Endothelial cell of umbilical vein (primary cell): ENCODE measurements around the gene ACVR2A. TPM values are rescaled to one million over a fixed set of nuclear protein-coding genes. Genes with fewer than 3 reads are reported as not detected.

ENCODE experiments used
- BruUV-seq: library from RNA; stranded (reverse); fragments of 400-500 nt; replicated peaks from 2 replicates; lab custom pipeline; 2021; lab: Mats Ljungman, UMichigan
- CTCF ChIA-PET: fragments of 300-600, 350-600 bp; sonication (Branson Sonifier 250); formaldehyde crosslinking; loops from one replicate; lab custom pipeline; 2021; ENCODE audit warnings: antibody characterized with exemption, inconsistent platforms; lab: Charles Lee
- POLR2A ChIA-PET: fragments of 300-600, 350-600 bp; sonication (Branson Sonifier 250); formaldehyde crosslinking; loops from one replicate; lab custom pipeline; 2021; ENCODE audit warnings: antibody characterized with exemption, inconsistent platforms; lab: Charles Lee
- DNase-seq: peaks from one replicate; pipeline ENCODE4 v3.0.0-alpha.2; 2011; ENCODE audit warnings: low read depth, low spot score
- FAIRE-seq: peaks from 2 replicates; lab custom pipeline; 2011; peaks lifted over from hg19 to GRCh38; lab: Jason Lieb, UNC
- H2AFZ ChIP-seq: 2 replicates; pipeline ENCODE4 v1.6.0; 2012; ENCODE audit warnings: low read depth, low read length, control low read depth, inconsistent platforms
- H3K27ac ChIP-seq: 2 replicates; pipeline ENCODE4 v1.5.1; 2011; ENCODE audit warnings: low read depth, mild to moderate bottlenecking, control low read depth, low read length, moderate library complexity; ENCODE audit not compliant: insufficient read depth
- H3K27me3 ChIP-seq, 2 experiments: 2 replicates each; pipeline versions ENCODE4 v1.6.0 to v1.6.1; 2011; ENCODE audit warnings: low read length in 2 of 2, mixed read lengths in 1 of 2; ENCODE audit not compliant: control insufficient read depth in 2 of 2, insufficient read depth in 2 of 2
- H3K36me3 ChIP-seq, 2 experiments: 2 replicates in 1 of 2; 3 replicates in 1 of 2; pipeline ENCODE4 v1.5.1; 2011; ENCODE audit warnings: low read length in 2 of 2, mild to moderate bottlenecking in 1 of 2, moderate library complexity in 1 of 2; ENCODE audit not compliant: control insufficient read depth in 2 of 2, insufficient read depth in 2 of 2; ENCODE audit errors: extremely low read depth in 1 of 2
- H3K4me1 ChIP-seq: 3 replicates; pipeline ENCODE4 v1.5.1; 2011; ENCODE audit warnings: mild to moderate bottlenecking, low read length; ENCODE audit not compliant: control insufficient read depth, insufficient read depth; ENCODE audit errors: extremely low read depth
- H3K4me2 ChIP-seq: 2 replicates; pipeline ENCODE4 v1.6.1; 2011; ENCODE audit warnings: low read length, control low read depth, mixed read lengths; ENCODE audit not compliant: insufficient read depth
- H3K4me3 ChIP-seq, 3 experiments: fragments of 200-600 bp in 1 of 3; sonication (generic), shearing (Covaris generic) in 1 of 3; replicated peaks in 1 of 3; 2 replicates each; pipeline ENCODE4 v1.5.1; 2011 to 2016; ENCODE audit warnings: control low read depth in 3 of 3, low read length in 3 of 3, mild to moderate bottlenecking in 2 of 3, inconsistent platforms in 1 of 3, low read depth in 1 of 3, moderate library complexity in 1 of 3; ENCODE audit not compliant: insufficient read depth in 1 of 3
- H3K79me2 ChIP-seq: 2 replicates; pipeline ENCODE4 v1.6.0; 2012; ENCODE audit warnings: low read length, inconsistent platforms; ENCODE audit not compliant: control insufficient read depth, insufficient read depth
- H3K9ac ChIP-seq: replicated peaks from 2 replicates; pipeline ENCODE3; 2011; ENCODE audit warnings: low read length, control low read depth; ENCODE audit not compliant: insufficient read depth; ENCODE audit errors: extremely low read depth
- H3K9me1 ChIP-seq: replicated peaks from 3 replicates; pipeline ENCODE4 v1.6.0; 2011; ENCODE audit warnings: mild to moderate bottlenecking, low read length; ENCODE audit not compliant: control insufficient read depth, insufficient read depth; ENCODE audit errors: extremely low read depth
- H3K9me3 ChIP-seq: replicated peaks from 2 replicates; pipeline ENCODE4 v1.5.1; 2012; ENCODE audit warnings: low read length, inconsistent platforms; ENCODE audit not compliant: control insufficient read depth, insufficient read depth
- H4K20me1 ChIP-seq: replicated peaks from 2 replicates; pipeline ENCODE3; 2011; ENCODE audit warnings: mild to moderate bottlenecking, low read length; ENCODE audit not compliant: control insufficient read depth, insufficient read depth; ENCODE audit errors: extremely low read depth
- EZH2 ChIP-seq: IDR thresholded peaks from 2 replicates; pipeline ENCODE4 v1.6.1; 2012; ENCODE audit warnings: borderline replicate concordance, low read depth, mild to moderate bottlenecking, moderate library complexity, low read length, inconsistent platforms; ENCODE audit not compliant: severe bottlenecking
- FOS ChIP-seq: IDR thresholded peaks from 2 replicates; pipeline ENCODE4 v1.6.1; 2011; ENCODE audit warnings: mild to moderate bottlenecking, low read length, moderate library complexity, borderline replicate concordance; ENCODE audit not compliant: insufficient read depth
- GATA2 ChIP-seq: IDR thresholded peaks from 2 replicates; pipeline ENCODE4 v1.7.0; 2011; ENCODE audit warnings: low read depth, mild to moderate bottlenecking, moderate library complexity, mixed read lengths, low read length; ENCODE audit not compliant: insufficient read length, insufficient read depth
- JUN ChIP-seq: IDR thresholded peaks from 2 replicates; pipeline ENCODE4 v1.6.1; 2011; ENCODE audit warnings: borderline replicate concordance, low read depth; ENCODE audit not compliant: insufficient read length, insufficient read depth
- MAX ChIP-seq: IDR thresholded peaks from 2 replicates; pipeline ENCODE4 v1.6.1; 2011; ENCODE audit not compliant: insufficient read depth, insufficient read length
- MYC ChIP-seq: IDR thresholded peaks from one replicate; pipeline ENCODE4 v1.6.1; 2011; ENCODE audit warnings: mild to moderate bottlenecking, low read depth, low read length
- POLR2A ChIP-seq: IDR thresholded peaks from 2 replicates; pipeline ENCODE4 v1.6.1; 2012; ENCODE audit warnings: low read depth, mild to moderate bottlenecking, control low read depth, low read length
- POLR2AphosphoS5 ChIP-seq: IDR thresholded peaks from 2 replicates; pipeline ENCODE4 v1.6.1; 2012; ENCODE audit warnings: low read depth, mild to moderate bottlenecking, control low read depth, low read length, moderate library complexity; ENCODE audit not compliant: insufficient read depth
- dilution Hi-C: fragments of 300-500 bp; cut with MboI; formaldehyde crosslinking; loops from one replicate; pipeline ENCODE4 v1.15.0; 2019; ENCODE audit warnings: low sequenced_read_pairs; ENCODE audit not compliant: extremely low pct_ligation_motif_present
- intact Hi-C: fragments of 100-400 bp; cut with micrococcal nuclease; formaldehyde crosslinking; loops from one replicate; pipeline ENCODE4 v1.10.0; 2022
- polyA plus RNA-seq, 4 experiments: library from polyadenylated mRNA; depleted of rRNA in 3 of 4; stranded (reverse) in 3 of 4; unstranded in 1 of 4; fragments of >200 nt; gene quantifications; 2 replicates each; pipeline versions ENCODE4 v1.2.1 to v1.2.3, GENCODE V29; 2011 to 2012; ENCODE audit warnings: missing spikeins in 1 of 4
- total RNA-seq: library from RNA; stranded (reverse); gene quantifications from 2 replicates; pipeline ENCODE4 v1.2.3, GENCODE V29; 2021
- TF ChIP-seq, protein P1 (sequence below), 2 donors: IDR thresholded peaks; 1 replicate in 1 of 2; 2 replicates in 1 of 2; pipeline ENCODE4 v1.5.1; 2011; ENCODE audit warnings: low read length in 2 of 2, mild to moderate bottlenecking in 2 of 2, moderate library complexity in 2 of 2, control low read depth in 1 of 2, inconsistent platforms in 1 of 2, low read depth in 1 of 2; ENCODE audit not compliant: insufficient read depth in 1 of 2; ENCODE audit errors: extremely low read depth in 1 of 2

ACVR2A gene
- total and polyA plus RNA-seq, 2 donors (not counting 3 experiments of a cell fraction or from before 2014, with no cell fraction given): 1.7 to 7.9 TPM

DNA sequence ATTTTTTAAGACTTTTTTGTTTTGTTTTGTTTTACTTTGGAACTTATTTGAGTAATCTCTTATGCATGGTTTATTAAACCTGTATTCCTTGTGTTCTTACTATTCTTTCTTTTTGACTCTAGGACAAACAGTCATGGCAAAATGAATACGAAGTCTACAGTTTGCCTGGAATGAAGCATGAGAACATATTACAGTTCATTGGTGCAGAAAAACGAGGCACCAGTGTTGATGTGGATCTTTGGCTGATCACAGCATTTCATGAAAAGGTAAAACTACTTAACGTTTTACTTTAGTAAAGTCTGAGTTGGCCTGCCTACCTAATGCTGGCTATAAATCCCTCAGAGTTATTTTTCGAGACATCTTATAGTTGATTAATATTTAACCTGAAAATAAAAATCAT lies 72.3 kb downstream of the ACVR2A start:
- POLR2A ChIA-PET: no interaction called here
- dilution Hi-C loops: no loop called here
- no peak for DNase-seq

GRCh38 chr2:147923846-147924245 lies 79.0 kb downstream of the ACVR2A start:
- Histone ChIP-seq H3K27ac (no peak overlapping the region), H3K4me2 (no peak overlapping the region), H2AFZ (no peak overlapping the region), H3K4me3 (no peak overlapping the region), H3K9me3 (no peaks in the 10 kb centered on the region), H3K36me3 (no peaks in the 10 kb centered on the region), H3K27me3 (no peaks in the 10 kb centered on the region), H3K9ac (no peak overlapping the region), H3K79me2 (no peaks in the 10 kb centered on the region), H3K4me1 (no peaks in the 10 kb centered on the region), H4K20me1 (no peaks in the 10 kb centered on the region), H3K9me1 (no peaks in the 10 kb centered on the region)
- no peak for FAIRE-seq
- DNase-seq: no peak
- dilution Hi-C loops: no loop called here
- POLR2A ChIA-PET: no interaction called here
- intact Hi-C loops: no loop called here
- BruUV-seq: no TSS peak
- CTCF ChIA-PET: no interaction called here
- TF ChIP-seq GATA2 (no peak), FOS (no peak), MYC (no peak), MAX (no peak), POLR2A (no peak), JUN (no peak), EZH2 (no peak), POLR2AphosphoS5 (no peak)
- TF ChIP-seq, protein P1, sequence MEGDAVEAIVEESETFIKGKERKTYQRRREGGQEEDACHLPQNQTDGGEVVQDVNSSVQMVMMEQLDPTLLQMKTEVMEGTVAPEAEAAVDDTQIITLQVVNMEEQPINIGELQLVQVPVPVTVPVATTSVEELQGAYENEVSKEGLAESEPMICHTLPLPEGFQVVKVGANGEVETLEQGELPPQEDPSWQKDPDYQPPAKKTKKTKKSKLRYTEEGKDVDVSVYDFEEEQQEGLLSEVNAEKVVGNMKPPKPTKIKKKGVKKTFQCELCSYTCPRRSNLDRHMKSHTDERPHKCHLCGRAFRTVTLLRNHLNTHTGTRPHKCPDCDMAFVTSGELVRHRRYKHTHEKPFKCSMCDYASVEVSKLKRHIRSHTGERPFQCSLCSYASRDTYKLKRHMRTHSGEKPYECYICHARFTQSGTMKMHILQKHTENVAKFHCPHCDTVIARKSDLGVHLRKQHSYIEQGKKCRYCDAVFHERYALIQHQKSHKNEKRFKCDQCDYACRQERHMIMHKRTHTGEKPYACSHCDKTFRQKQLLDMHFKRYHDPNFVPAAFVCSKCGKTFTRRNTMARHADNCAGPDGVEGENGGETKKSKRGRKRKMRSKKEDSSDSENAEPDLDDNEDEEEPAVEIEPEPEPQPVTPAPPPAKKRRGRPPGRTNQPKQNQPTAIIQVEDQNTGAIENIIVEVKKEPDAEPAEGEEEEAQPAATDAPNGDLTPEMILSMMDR (IDR thresholded peaks at IDR 0.05; ENCODE audit: extremely low read depth in 1 of 2, insufficient read depth in 1 of 2, low read depth in 1 of 2, low read length in 2 of 2): no peak

More for the DNA sequence above, 72.3 kb downstream of the ACVR2A start:
- CTCF ChIA-PET: interaction anchor here (1.5 kb wide), 1 partner anchor 16 kb away, joined by 4 read pairs; no protein-coding TSS in a partner anchor
- FAIRE-seq: no peak
- H3K9me1 ChIP-seq: peaks cover 3% of the 10 kb centered on the region
- intact Hi-C loops: no loop called here
- H3K9me3 ChIP-seq: no peaks in the 10 kb centered on the region
- no peak overlapping the region for H2AFZ ChIP-seq
- peaks cover 12% of the 10 kb centered on the region for H3K4me1 ChIP-seq
- no peak overlapping the region for H3K4me3 ChIP-seq
- H3K9ac ChIP-seq: no peak overlapping the region
- no peak overlapping the region for H3K4me2 ChIP-seq
- H4K20me1 ChIP-seq: no peaks in the 10 kb centered on the region
- H3K27me3 ChIP-seq: no peaks in the 10 kb centered on the region
- no TSS peak for BruUV-seq
- TF ChIP-seq FOS (no peak), MYC (no peak), JUN (no peak), POLR2AphosphoS5 (no peak), POLR2A (no peak)
- TF ChIP-seq, protein P1 (IDR thresholded peaks at IDR 0.05; ENCODE audit: extremely low read depth in 1 of 2, insufficient read depth in 1 of 2, low read depth in 1 of 2, low read length in 2 of 2): no peak
- no peaks in the 10 kb centered on the region for H3K79me2 ChIP-seq
- no peak overlapping the region for H3K27ac ChIP-seq
- H3K36me3 ChIP-seq: peaks cover 0 to 3% of the 10 kb centered on the region in 2 experiments
